GM20431 (cell line): ENCODE measurements around the gene RSPH10B.
"Not testable (repeated sequence)": the region's sequence is repeated elsewhere in the genome, so short reads cannot be mapped to it uniquely, and the experiment has no call there.

Experiments
- in situ Hi-C: fragments of 300-500 bp; cut with MseI, MboI; formaldehyde crosslinking; loops from one replicate; pipeline ENCODE4 v1.15.0; 2020; ENCODE audit warnings: low sequenced_read_pairs; ENCODE audit not compliant: unreplicated experiment

Gene RSPH10B

GRCh38 chr7:5930290-5930689, 40.2 kb downstream of the RSPH10B start:
- in situ Hi-C loops: not testable (repeated sequence)

- in situ Hi-C loops: not testable (repeated sequence)
These were observed 44.1 kb downstream of the RSPH10B start for GRCh38 chr7:5926263-5926870.

GRCh38 chr7:5924630-5925029, 45.9 kb downstream of the RSPH10B start:
- in situ Hi-C loops: not testable (repeated sequence)

GRCh38 chr7:5924180-5924579, 46.3 kb downstream of the RSPH10B start:
- in situ Hi-C loops: not testable (repeated sequence)

GRCh38 chr7:5916529-5916928, 54.0 kb downstream of the RSPH10B start:
- in situ Hi-C loops: not testable (repeated sequence)

GRCh38 chr7:5908835-5909234, 61.7 kb downstream of the RSPH10B start:
- in situ Hi-C loops: not testable (repeated sequence)

GRCh38 chr7:5904726-5905125, 65.8 kb downstream of the RSPH10B start:
- in situ Hi-C loops: not testable (repeated sequence)

- in situ Hi-C loops: not testable (repeated sequence)
These were observed 67.5 kb downstream of the RSPH10B start for GRCh38 chr7:5903002-5903401.

GRCh38 chr7:5898480-5899224, 71.8 kb downstream of the RSPH10B start, which contains the start of gene CCZ1:
CCZ1 (plus strand) TSS chr7:5898733; CDS start chr7:5898800, 67 bp downstream.
- in situ Hi-C loops: not testable (repeated sequence)

- in situ Hi-C loops: not testable (repeated sequence)
These were observed 73.0 kb downstream of the RSPH10B start for GRCh38 chr7:5897369-5897919.

GRCh38 chr7:5892498-5892897, 78.0 kb downstream of the RSPH10B start:
- in situ Hi-C loops: no loop called here

- in situ Hi-C loops: not testable (repeated sequence)
These were observed 80.2 kb downstream of the RSPH10B start for GRCh38 chr7:5890244-5890643.

GRCh38 chr7:5888021-5888420, 82.5 kb downstream of the RSPH10B start:
- in situ Hi-C loops: not testable (repeated sequence)

GRCh38 chr7:5884431-5884830, 86.1 kb downstream of the RSPH10B start:
- in situ Hi-C loops: not testable (repeated sequence)

GRCh38 chr7:5880106-5880505, 90.4 kb downstream of the RSPH10B start:
- in situ Hi-C loops: not testable (repeated sequence)

- in situ Hi-C loops: not testable (repeated sequence)
These were observed 90.9 kb downstream of the RSPH10B start for GRCh38 chr7:5879591-5879990.
